Dermis blood vessel endothelial cell (primary cell): ENCODE data around the gene FBN1. TPM values are rescaled to one million over a fixed set of nuclear protein-coding genes. Genes with fewer than 3 reads are reported as not detected.

ENCODE experiments used
- DNase-seq: peaks from one replicate; pipeline ENCODE4 v3.0.0; 2010
- total RNA-seq: library from RNA; depleted of rRNA; stranded (reverse); fragments of >200 nt; gene quantifications from 2 replicates; pipeline ENCODE4 v1.2.3, GENCODE V29; 2014

FBN1 gene
- total RNA-seq, 1 donor from 2014 or later: 122 TPM

DNA sequence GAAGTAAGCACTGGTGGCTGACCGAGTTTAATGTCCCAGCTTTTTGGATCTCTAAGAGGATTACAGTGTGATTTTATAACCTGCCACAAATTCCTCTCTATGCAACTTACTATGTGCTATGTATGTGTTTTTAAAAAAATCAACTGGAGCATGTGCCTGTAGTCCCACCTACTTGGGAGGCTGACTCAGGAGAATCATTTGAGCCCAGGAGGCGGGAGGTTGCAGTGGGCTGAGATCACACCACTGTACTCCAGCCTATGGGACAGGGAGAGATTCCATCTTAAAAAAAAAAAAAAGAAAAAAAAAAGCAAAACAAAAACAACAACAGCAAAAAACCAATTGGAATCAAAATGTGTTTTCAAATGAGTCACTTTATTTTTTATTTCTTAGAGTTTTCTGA lies 284.7 kb downstream of the FBN1 start:
- no peak for DNase-seq

Other genes with a start within 250 kb of the FBN1 start
- gene CEP152, start 165.4 kb upstream of the FBN1 start, total RNA-seq: 3.6 and 8.4 TPM in 2 replicates
- gene EID1, start 232.4 kb upstream of the FBN1 start, total RNA-seq: 281 and 342 TPM in 2 replicates